HG03025 (cell line): Measurements from ENCODE around the gene FXYD2.

Experiments used
- ATAC-seq: cut with Tn5 transposase; IDR thresholded peaks from one replicate; pipeline ENCODE4 v1.9.1; 2021; ENCODE audit warnings: mild to moderate bottlenecking, moderate library complexity; ENCODE audit not compliant: unreplicated experiment, low FRiP score

Gene FXYD2

DNA sequence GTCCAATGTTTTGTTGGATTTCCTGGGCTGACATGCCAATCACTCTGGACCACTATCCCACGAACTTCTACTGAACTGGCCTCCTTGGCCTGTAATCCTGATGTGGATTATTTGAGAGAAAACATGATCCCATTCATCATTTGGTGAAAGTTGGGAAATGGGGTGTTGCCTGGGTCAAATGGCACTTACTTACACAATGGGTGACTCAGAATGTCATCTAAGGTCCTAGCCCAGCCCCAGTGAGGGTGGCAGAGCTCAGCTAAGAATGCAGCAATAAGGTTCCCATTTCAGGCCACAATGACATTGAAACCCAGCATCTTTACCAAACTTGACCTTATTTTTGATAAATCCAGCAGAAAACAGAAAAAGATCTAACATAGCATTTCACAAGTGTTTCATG is 19.5 kb downstream of the FXYD2 start:
- ATAC-seq: no peak

DNA sequence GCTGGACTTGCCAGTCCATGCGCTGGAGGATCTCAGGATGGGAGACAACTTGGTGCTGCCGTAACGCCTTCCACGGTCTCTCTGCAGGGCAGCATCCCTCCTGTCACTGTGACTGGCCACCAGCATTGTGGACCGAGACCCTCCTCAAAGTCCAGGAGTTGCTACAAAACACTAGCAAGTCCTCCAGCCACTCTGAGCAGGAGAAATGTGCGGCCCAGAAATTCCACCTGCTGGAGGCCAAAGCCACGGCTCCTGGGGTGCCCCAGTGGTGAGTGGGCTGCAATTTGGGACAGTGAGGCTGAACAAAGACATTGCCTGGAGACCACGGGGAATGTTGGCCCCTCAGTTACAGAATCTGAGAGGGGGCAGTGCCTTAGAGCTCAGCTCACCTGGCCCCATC is 20.6 kb downstream of the FXYD2 start:
- ATAC-seq: no peak

DNA sequence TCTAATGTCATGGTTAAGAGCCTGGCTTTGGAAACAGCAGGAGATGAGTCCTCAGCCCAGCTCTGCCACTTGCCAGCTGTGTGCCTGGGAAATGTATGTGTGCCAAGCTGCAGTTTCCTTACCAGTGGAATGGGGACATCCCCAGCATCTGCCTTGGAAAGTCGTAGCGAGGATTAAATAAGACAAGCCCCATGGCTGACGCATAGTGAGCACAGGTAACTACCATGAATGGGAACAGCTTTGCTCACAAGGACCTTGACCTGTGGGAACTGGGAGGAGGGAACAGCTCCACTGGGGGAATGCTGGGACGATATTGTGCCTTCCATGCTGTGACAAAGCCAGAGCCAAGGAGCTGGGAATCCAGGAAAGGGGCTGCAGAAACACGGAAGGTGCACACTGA is 24.9 kb downstream of the FXYD2 start:
- no peak for ATAC-seq

DNA sequence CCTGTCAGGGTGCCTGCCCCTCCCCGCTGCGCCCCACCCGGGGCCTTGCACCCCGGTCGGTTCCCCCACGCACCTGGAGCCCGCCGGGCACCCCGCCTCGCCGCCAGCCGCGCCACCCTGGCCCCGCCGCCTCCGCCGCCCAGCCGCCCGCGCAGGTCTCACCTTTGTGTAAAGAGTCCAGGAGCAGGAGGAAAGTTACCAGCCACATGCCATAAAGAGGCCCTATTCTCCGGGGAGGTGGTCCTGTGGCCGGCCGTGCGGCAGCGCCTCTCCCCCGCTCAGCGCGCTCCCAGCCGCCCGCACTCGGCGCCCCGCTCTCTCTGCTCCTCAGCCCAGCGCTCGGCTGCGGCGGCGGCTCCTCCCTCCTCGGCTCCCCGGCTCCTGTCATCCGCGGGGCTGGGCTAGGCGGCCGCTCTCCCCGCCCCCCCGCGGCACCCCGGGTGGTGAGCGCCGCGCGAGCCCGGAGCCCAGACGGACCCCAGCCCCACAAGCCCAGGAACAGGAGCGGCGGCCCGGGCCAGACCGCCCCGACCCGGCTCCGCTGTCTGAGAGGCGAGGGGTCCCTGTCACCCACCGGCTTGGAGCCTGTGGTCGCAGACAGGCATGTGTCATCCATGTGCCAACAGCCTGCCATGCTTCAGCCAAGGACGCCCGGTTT is 27.5 kb downstream of the FXYD2 start, which contains the start of gene DSCAML1:
TSS of gene DSCAML1 (minus strand) at position 345 of the 658 bp plus-strand sequence. CDS start at position 208, 137 bp downstream.
- no peak for ATAC-seq

DNA sequence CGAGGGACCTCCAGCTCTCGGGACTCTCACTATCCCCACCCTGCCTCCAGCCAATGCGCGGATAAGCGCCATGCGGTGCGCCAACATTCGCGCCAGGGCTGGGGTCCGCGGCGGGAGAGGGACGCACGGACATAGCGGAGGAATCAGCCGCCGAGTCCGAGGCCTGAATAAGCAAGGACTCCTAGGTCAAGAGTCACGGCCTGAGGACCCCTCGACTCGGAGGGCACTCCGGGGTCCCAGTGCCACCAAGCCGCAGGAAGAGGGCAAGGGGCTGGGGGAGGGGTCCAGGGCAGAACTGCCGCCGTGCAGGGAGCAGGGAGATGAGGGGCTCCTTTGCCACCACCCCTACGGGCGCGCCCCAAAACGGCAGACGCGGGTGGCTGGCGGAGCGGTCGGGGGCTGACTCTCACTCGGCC is 28.1 kb downstream of the FXYD2 start:
- ATAC-seq: no peak

- ATAC-seq: no peak
These were observed 28.7 kb downstream of the FXYD2 start for GRCh38 chr11:117795638-117796455.

- ATAC-seq: no peak
These were observed 29.5 kb downstream of the FXYD2 start for GRCh38 chr11:117794772-117795629.

- ATAC-seq: no peak
These were observed 30.4 kb downstream of the FXYD2 start for GRCh38 chr11:117794135-117794534.

DNA sequence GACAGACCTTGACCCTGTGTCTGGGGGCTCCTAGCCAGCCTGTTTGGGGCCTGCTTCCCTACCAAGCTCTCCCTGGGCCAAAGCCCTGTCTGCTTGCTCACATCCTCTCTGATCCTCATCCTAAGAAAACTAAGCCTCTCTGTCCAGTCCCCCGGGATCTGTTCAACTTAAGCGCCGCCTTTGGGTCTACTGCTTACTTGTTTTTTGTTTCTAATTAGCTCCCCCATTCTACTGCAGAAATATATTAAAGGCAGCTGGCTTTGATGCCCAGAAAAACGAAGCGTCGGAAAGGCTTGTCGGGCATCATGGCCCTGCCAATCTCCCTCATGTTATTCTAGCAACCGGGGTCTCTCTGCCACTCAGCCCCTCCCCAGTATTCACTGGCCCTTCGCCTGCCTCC is 31.0 kb downstream of the FXYD2 start:
- ATAC-seq: no peak

DNA sequence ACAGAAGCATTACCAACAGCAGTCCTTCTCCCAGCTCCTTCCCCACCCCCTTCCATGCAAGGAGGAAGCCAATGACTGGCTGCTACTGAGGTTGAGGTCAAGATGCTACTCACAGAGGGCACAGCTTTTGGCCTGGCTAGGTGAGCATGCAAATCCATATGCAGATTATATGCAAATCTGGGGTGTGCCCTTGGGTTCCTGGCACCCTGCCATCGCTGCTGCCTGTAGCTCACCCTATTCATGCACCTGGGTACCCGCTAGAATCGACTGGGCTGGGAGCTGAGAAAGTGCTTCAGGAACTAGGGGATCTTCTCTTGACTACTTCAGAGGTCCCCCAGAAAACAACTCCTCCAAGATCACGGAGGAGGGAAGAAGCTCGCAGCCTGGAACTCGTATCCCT is 31.6 kb downstream of the FXYD2 start:
- ATAC-seq: no peak

GRCh38 chr11:117792241-117792640 is 32.3 kb downstream of the FXYD2 start:
- no peak for ATAC-seq

- ATAC-seq: no peak
These were observed 34.3 kb downstream of the FXYD2 start for GRCh38 chr11:117790279-117790678.

DNA sequence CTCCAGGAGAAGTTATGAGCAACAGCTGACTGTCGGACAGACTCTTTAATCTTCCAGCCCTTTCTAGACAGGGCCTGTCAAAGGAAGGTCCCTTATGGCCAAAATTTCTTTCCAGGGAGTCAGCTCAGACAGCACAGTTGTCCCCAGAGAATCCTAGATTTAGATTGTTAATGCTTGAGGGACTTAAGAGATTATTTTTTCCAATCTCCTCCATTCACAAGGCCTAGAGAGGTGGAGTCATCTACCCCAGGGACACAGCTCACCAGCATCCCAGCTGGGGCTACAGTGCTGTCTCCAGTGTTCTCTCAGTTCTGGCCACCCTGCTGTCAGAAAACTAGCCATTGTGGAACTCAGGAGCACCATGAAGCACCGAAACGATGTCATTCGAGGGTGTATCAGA is 35.3 kb downstream of the FXYD2 start:
- no peak for ATAC-seq

GRCh38 chr11:117786135-117786870 is 38.2 kb downstream of the FXYD2 start:
- ATAC-seq: no peak

GRCh38 chr11:117782101-117782500 is 42.4 kb downstream of the FXYD2 start:
- ATAC-seq: no peak

- ATAC-seq: no peak
These were observed 42.9 kb downstream of the FXYD2 start for GRCh38 chr11:117781627-117782026.

DNA sequence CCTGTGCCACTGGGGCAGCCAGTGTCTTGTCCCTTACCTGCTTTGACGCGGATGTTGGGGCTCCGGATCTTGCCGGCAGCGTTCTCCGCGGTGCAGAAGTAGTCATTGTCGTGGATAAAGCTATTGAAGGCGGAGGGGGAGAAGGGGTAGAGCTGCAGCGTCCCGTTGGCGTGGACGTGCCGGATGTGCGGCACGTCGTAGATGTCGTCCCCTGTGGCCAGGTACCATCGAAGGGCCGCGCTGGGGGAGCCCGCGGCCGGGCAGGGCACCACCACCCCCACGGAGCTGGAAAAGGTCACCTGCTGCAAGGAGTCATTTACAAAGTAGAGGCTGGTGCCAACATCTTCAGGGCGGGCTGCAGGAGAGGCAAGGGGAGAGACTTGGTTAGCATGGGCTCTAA is 44.1 kb downstream of the FXYD2 start:
- ATAC-seq: no peak

- no peak for ATAC-seq
These were observed 50.0 kb downstream of the FXYD2 start for GRCh38 chr11:117774553-117774952.

DNA sequence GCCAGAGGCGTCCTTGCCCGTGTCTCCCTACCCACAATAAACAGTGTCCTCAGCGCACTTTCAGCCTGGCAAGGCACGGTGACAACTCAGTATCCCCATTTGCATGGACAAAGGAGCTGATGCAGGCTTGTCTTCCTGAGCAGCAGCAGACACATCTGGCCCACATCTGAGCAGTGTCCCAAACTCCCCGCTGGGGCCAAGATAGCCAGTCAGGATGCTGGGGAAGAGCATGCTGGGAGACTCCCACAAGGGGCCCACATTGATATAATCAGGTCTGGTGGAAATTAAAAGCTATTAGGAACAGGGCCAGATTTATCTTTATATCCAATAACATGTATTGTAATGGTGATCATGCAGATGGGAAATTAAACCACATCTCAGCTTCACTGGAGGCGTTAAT is 52.2 kb downstream of the FXYD2 start:
- no peak for ATAC-seq

- no peak for ATAC-seq
These were observed 52.7 kb downstream of the FXYD2 start for GRCh38 chr11:117771841-117772240.
